Hematopoietic multipotent progenitor cell treated with erythropoietin and hydrocortisone succinate and interleukin-3 and kit ligand, for 6 days (in vitro differentiated cells): ENCODE measurements around the gene DYNLT2B.
"Not testable (repeated sequence)": the region's sequence is repeated elsewhere in the genome, so short reads cannot be mapped to it uniquely, and the experiment has no call there.

Experiments
- DNase-seq: peaks from one replicate; pipeline ENCODE4 v3.0.0-alpha.2; 2015

DYNLT2B gene

DNA sequence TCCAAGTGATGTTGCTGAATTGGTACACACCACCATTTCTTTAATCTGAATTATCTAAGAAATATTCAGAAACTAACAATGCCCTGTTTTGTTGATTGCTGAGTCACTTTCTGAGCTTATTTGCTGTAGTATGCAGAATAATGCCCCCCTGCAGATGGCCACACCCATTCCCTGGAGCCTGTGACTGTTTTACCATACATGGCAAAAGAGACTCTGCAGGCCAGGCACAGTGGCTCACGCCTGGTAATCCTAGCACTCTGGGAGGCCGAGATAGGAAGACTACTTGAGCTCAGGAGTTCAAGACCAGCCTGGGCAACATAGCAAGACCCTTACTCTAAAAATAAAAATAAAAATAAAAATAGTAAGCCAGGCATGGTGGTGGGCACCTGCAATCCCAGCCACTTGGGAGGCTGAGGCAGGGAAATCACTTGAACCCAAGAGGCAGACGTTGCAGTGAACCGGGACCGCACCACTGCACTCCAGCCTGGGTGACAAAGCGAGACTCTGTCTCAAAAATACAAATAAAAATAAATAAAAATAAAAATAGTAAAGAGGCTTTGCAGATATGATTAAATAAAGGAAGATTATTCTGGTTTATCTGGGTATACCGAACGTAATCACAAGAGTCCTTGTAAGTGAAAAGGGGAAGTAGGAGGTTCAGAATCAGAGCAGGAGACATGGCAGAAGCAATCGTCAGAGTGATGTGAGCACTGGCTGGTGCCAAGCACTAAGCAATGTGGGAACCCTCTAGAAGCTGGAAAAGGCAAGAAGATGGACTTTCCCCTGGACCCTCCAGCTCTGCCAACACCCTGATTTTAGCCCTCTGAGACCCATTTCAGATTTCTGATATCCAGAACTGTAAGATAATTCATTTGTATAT, 49.5 kb downstream of the DYNLT2B start:
- peak; percentile 74 for DNase-seq

DNA sequence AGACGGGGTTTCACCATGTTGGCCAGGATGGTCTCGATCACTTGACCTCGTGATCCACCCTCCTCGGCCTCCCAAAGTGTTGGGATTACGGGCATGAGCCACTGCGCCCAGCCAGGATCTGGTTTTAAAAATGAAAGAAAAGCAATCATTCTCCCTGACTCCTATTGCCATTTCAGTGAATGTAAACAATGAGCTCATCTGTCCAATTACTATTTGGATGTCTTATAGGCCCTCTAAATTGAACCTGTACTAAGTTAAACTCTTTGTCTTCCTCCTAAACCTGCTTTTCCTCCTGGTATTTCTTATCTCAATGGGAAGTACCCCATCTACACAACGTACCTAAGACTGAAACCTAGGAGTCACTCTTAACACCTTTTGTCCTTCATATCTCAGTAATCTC, 54.2 kb downstream of the DYNLT2B start:
- no peak for DNase-seq

GRCh38 chr3:196260784-196261183, 57.3 kb downstream of the DYNLT2B start:
- no peak for DNase-seq

GRCh38 chr3:196255776-196256175, 62.3 kb downstream of the DYNLT2B start:
- no peak for DNase-seq

GRCh38 chr3:196254376-196255283, 63.4 kb downstream of the DYNLT2B start:
- DNase-seq, result no peak

GRCh38 chr3:196251918-196252317, 66.1 kb downstream of the DYNLT2B start:
- no peak for DNase-seq

GRCh38 chr3:196246612-196247308, 71.3 kb downstream of the DYNLT2B start:
- DNase-seq, result peak; percentile 69

- DNase-seq, result not testable (repeated sequence)
Measured at GRCh38 chr3:196244166-196244565, 73.9 kb downstream of the DYNLT2B start.

DNA sequence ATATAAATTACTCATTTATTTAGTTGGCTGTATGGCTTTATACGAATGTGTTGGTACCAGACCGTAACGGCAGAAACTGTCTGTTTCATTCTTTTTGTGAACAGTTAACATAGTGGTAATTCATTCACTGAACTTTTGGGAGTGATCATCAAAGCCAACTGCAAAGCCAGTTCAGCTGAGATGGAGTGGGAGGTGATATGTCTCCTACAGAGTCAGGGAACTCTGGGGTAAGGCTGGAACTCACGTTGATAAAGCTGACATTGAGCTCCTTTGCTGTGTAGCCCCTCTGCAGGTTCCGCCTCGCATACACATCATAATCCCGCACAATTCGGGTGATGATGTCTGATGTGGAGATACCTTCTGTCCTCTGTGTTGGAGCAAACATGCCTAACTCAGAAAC, 76.3 kb downstream of the DYNLT2B start:
- no peak for DNase-seq
